Loucy (cell line): Measurements from ENCODE around the gene GOLGA1.

Source experiments
- H2AFZ ChIP-seq: fragments of 200-600 bp; sonication (generic); 2 replicates; pipeline ENCODE4 v1.6.0; 2016; ENCODE audit warnings: antibody characterized with exemption, mild to moderate bottlenecking, low read length, moderate library complexity
- H3F3A ChIP-seq: fragments of 200-600 bp; 2 replicates; pipeline ENCODE4 v1.6.0; 2016; ENCODE audit warnings: antibody characterized with exemption, low read depth, mild to moderate bottlenecking
- H3K27me3 ChIP-seq: fragments of 200-600 bp; sonication (generic); 2 replicates; pipeline ENCODE4 v1.6.1; 2014; ENCODE audit warnings: low read length, mild to moderate bottlenecking; ENCODE audit not compliant: insufficient read depth, poor library complexity, severe bottlenecking
- H3K36me3 ChIP-seq: fragments of 200-600 bp; sonication (generic); 2 replicates; pipeline ENCODE4 v1.6.1; 2016; ENCODE audit warnings: low read length; ENCODE audit not compliant: insufficient read depth
- H3K4me1 ChIP-seq: fragments of 200-600 bp; sonication (generic); 2 replicates; pipeline ENCODE4 v1.5.1; 2014; ENCODE audit warnings: low read length, mild to moderate bottlenecking; ENCODE audit not compliant: insufficient read depth, poor library complexity, severe bottlenecking
- H3K4me2 ChIP-seq: fragments of 200-600 bp; sonication (generic); 2 replicates; pipeline ENCODE4 v1.6.0; 2014; ENCODE audit warnings: antibody characterized with exemption, low read length, low read depth, mild to moderate bottlenecking; ENCODE audit not compliant: poor library complexity, severe bottlenecking
- H3K4me3 ChIP-seq: fragments of 200-600 bp; sonication (generic); 2 replicates; pipeline ENCODE4 v1.5.1; 2014; ENCODE audit warnings: low read length, mild to moderate bottlenecking, mixed read lengths; ENCODE audit not compliant: poor library complexity, severe bottlenecking
- H3K79me2 ChIP-seq: fragments of 200-600 bp; sonication (generic); 2 replicates; pipeline ENCODE4 v1.6.1; 2014; ENCODE audit warnings: low read length; ENCODE audit not compliant: insufficient read depth
- H3K9ac ChIP-seq: fragments of 200-600 bp; sonication (generic); 2 replicates; pipeline ENCODE4 v1.6.0; 2014; ENCODE audit warnings: mild to moderate bottlenecking, low read depth, low read length, moderate library complexity; ENCODE audit not compliant: poor library complexity, severe bottlenecking
- H3K9me2 ChIP-seq: fragments of 200-600 bp; sonication (generic); replicated peaks from 2 replicates; pipeline ENCODE4 v1.6.1; 2016; ENCODE audit warnings: low read depth, low read length, mixed read lengths
- H3K9me3 ChIP-seq: fragments of 200-600 bp; sonication (generic); 2 replicates; pipeline ENCODE4 v1.6.1; 2014; ENCODE audit warnings: mild to moderate bottlenecking, antibody characterized with exemption, low read length, low read depth; ENCODE audit not compliant: insufficient read depth
- H4K20me1 ChIP-seq: fragments of 200-600 bp; sonication (generic); 2 replicates; pipeline ENCODE4 v1.6.0; 2014; ENCODE audit warnings: antibody characterized with exemption, low read length, mild to moderate bottlenecking; ENCODE audit not compliant: insufficient read depth, poor library complexity, severe bottlenecking
- EZH2phosphoT487 ChIP-seq: fragments of 200-600 bp; IDR thresholded peaks from 2 replicates; pipeline ENCODE4 v1.6.1; 2018; ENCODE audit warnings: antibody characterized with exemption, mild to moderate bottlenecking, moderate library complexity, borderline replicate concordance
- TF ChIP-seq, protein P1 (sequence below): fragments of 200-600 bp; sonication (generic); conservative IDR thresholded peaks from 2 replicates; pipeline ENCODE4 v1.5.1; 2014; ENCODE audit warnings: mild to moderate bottlenecking, antibody characterized with exemption, low read length

The GOLGA1 gene

DNA sequence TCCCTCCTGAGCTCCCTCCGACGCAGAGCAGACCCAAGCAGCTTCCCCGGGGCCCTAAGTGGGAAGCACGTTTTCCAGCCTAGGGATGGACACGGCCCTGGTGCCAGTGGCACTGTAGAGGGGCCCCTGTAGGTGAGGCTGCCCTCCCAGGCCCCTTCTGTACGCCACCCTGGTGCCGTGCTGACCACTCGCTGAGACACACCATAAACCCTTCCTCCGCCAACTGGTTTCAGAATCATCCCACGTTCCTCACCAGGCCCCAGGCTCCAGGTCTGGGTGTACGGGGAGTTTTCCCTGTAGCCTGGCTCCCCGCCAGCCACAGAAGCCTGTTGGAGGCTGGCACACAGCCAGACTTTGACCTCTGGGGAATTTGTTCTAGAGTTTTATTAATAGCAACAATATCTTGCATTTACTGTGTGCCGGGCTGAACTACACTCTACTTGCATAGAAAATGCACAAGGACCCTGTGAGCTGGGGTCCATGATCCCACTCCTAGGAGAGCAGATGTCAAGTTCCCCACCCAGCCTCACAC lies 105.8 kb downstream of the GOLGA1 start:
- no peaks in the 10 kb centered on the region for H4K20me1 ChIP-seq
- no peaks in the 10 kb centered on the region for H3K79me2 ChIP-seq
- TF ChIP-seq EZH2phosphoT487, result no peak
- TF ChIP-seq, protein P1, sequence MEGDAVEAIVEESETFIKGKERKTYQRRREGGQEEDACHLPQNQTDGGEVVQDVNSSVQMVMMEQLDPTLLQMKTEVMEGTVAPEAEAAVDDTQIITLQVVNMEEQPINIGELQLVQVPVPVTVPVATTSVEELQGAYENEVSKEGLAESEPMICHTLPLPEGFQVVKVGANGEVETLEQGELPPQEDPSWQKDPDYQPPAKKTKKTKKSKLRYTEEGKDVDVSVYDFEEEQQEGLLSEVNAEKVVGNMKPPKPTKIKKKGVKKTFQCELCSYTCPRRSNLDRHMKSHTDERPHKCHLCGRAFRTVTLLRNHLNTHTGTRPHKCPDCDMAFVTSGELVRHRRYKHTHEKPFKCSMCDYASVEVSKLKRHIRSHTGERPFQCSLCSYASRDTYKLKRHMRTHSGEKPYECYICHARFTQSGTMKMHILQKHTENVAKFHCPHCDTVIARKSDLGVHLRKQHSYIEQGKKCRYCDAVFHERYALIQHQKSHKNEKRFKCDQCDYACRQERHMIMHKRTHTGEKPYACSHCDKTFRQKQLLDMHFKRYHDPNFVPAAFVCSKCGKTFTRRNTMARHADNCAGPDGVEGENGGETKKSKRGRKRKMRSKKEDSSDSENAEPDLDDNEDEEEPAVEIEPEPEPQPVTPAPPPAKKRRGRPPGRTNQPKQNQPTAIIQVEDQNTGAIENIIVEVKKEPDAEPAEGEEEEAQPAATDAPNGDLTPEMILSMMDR, result no peak
- no peaks in the 10 kb centered on the region for H3K4me1 ChIP-seq
- no peak overlapping the region for H3K4me2 ChIP-seq
- H3K4me3 ChIP-seq, result no peak overlapping the region
- H3K9me3 ChIP-seq, result no peaks in the 10 kb centered on the region
- H2AFZ ChIP-seq, result no peak overlapping the region
- H3K36me3 ChIP-seq, result no peaks in the 10 kb centered on the region
- H3K9me2 ChIP-seq, result no peaks in the 10 kb centered on the region
- no peaks in the 10 kb centered on the region for H3F3A ChIP-seq
- H3K9ac ChIP-seq, result no peak overlapping the region
- H3K27me3 ChIP-seq, result no peaks in the 10 kb centered on the region

GRCh38 chr9:124834591-124834990 lies 106.3 kb downstream of the GOLGA1 start:
- Histone ChIP-seq H3K4me3 (no peak overlapping the region), H3K9me2 (no peaks in the 10 kb centered on the region), H4K20me1 (no peaks in the 10 kb centered on the region), H3K4me2 (no peak overlapping the region), H3K9ac (no peak overlapping the region), H3K36me3 (no peaks in the 10 kb centered on the region), H3K4me1 (no peaks in the 10 kb centered on the region), H2AFZ (no peak overlapping the region), H3K79me2 (no peaks in the 10 kb centered on the region), H3F3A (no peaks in the 10 kb centered on the region), H3K9me3 (no peaks in the 10 kb centered on the region), H3K27me3 (no peaks in the 10 kb centered on the region)
- TF ChIP-seq, protein P1, result no peak
- no peak for TF ChIP-seq EZH2phosphoT487

GRCh38 chr9:124831642-124832364 lies 109.1 kb downstream of the GOLGA1 start:
- Histone ChIP-seq H4K20me1 (no peaks in the 10 kb centered on the region), H3K36me3 (no peaks in the 10 kb centered on the region), H3F3A (no peaks in the 10 kb centered on the region), H3K4me3 (no peak overlapping the region), H3K27me3 (no peaks in the 10 kb centered on the region), H3K9me2 (no peaks in the 10 kb centered on the region), H3K4me2 (no peak overlapping the region), H3K9ac (no peak overlapping the region), H3K4me1 (no peaks in the 10 kb centered on the region), H2AFZ (no peak overlapping the region), H3K9me3 (no peaks in the 10 kb centered on the region), H3K79me2 (no peaks in the 10 kb centered on the region)
- TF ChIP-seq, protein P1, result no peak
- TF ChIP-seq EZH2phosphoT487, result no peak
